Activated naive CD4-positive, alpha-beta T cell treated with anti-CD3 and anti-CD28 coated beads, Interleukin-2, amount 50 U/mL, for 16 hours (primary cell): ENCODE measurements around the gene RAC3.

Experiments
- DNase-seq: peaks from one replicate; pipeline ENCODE4 v3.0.0-alpha.2; 2020

The RAC3 gene

DNA sequence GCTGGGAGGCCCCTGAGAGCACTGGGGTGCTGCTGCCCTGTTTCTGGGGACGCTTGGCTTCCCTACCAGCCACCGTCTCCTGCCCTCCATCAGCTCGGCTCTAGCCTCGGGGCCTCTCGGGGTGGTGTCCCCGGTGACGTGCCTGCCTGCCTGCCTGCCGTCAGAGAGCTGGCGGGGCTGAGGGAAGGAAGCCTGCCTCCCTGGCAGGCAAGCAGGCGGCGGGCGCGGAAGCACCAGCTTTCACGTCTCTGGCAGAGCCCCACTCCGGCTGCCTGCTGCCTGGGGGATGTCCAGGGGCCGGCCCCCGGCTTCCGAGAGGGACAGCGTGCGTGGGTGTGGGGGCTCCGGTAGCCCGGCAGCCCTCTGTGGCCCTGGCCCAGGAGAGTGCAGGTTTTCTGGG is 18.1 kb upstream of the RAC3 start:
- no peak for DNase-seq

DNA sequence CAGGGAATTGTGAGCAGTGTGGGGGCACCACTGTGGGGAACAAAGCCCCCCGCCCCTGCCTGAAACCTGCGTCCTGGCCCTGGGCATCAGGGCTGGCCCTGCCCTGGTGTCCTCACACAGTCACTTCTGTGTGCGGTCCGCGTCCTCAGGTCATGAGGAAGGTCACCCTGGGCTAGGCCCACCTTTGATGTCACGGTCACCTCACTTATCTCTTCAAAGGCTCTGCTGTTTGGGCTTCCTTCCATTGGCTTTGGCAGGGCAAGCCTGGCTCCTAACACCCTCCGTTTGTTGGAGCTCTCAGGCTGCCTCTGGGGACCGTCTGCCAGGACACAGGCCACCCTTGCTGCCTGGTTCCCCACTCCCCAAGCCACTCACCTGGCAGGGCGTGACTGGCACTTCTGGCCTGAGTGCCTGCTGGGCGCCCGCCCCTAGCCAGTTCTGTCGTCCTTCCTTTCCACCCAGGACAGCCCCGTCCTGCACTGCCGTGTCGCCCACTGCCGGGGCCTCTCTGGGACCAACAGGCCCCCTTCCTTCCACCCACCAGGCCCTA is 17.6 kb upstream of the RAC3 start:
- DNase-seq = no peak

DNA sequence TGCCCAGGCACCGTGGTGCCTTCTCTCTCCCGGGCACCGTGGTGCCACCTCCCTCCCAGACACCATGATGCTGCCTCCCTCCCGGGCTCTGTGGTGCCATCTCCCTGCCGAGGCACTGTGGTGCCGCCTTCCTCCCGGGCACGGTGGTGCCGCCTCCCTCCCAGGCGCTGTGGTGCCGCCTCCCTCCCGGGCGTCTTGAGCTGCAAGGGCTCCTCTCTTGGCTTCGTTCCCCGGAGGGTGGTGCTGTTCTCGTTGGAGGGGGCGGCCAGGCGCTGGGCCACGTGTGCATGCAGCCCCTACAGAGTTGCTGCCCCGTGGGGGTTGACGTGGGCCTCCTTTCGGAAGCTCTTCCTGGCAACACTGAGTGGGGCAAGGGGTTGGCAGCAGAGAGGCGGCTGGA is 17.0 kb upstream of the RAC3 start:
- DNase-seq = no peak

DNA sequence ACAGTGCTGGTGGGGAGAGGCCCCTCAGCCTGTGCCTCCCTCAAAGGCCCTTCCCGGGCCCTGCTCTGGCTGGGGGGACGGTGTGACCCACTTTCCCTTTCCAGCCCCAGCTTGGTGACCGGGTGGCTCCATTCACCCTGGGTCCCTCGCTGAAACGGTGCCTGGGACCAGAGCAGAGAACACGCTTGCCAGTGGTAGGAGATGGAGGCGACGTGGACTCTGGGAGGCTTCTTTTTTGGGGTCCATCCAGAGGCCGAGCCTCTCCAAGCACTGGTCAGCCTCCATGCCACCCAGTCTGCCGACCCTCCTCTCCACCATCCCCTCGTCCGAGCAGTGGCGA is 16.5 kb upstream of the RAC3 start:
- DNase-seq = no peak

GRCh38 chr17:82015311-82015971 is 16.0 kb upstream of the RAC3 start:
- no peak for DNase-seq

DNA sequence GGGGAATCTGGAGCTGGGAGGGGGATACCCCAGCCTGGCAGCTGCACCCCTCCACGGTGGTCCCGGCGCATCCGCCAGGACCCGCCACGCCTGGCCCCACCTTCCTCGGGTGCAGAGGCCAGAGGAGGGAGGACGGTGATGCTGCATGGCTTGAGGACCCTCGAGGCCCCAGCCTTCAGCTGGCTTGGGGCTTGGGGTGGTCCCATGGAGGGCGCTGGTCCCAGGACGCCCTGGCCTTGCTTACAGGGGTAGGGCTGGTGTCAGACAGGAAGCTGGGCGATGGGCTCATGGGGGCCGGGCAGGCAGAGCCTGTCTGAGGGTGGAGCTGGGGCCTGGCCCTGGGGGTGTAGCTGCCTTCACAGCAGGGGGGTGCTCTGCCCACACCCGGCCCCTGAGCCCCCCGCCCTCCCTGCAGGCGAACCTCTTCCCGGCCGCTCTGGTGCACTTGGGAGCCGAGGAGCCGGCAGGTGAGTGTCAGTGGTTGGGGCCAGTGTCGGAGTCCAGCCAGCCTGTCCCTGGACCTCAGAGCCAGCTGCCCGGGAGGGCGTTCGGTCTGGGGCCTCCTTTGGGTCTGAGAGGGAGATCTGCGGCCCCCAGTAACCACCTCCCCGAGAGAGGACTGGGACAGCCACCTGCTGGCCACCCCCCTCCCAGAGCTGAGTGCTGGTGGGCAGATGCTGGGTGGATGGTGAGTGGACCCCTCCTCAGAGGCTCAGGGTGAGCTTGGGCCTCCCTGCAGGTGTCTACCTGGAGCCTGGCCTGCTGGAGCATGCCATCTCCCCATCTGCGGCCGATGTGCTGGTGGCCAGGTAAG is 15.2 kb upstream of the RAC3 start:
- no peak for DNase-seq

DNA sequence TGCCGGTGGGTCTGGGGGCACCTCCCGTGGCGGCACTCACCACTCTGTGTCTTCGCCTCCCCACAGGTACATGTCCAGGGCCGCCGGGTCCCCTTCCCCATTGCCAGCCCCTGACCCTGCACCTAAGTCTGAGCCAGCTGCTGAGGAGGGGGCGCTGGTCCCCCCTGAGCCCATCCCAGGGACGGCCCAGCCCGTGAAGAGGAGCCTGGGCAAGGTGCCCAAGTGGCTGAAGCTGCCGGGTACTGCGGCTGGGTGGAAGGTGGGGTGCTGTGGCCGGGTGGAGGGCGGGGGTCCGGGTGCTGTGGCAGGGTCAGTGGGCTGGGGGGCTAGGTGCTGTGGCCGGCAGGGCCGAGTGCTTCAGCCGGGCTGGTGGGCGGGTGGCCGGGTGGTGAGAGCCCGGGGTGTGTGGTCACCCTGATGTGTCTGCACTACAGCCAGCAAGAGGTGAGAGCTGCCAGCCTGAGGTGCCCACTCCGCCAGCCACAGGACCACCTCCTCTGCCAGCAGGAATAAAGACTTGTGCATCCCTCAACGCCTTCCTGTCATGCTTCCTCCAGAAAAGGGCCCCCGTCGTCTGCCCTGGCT is 14.5 kb upstream of the RAC3 start:
- DNase-seq = no peak

DNA sequence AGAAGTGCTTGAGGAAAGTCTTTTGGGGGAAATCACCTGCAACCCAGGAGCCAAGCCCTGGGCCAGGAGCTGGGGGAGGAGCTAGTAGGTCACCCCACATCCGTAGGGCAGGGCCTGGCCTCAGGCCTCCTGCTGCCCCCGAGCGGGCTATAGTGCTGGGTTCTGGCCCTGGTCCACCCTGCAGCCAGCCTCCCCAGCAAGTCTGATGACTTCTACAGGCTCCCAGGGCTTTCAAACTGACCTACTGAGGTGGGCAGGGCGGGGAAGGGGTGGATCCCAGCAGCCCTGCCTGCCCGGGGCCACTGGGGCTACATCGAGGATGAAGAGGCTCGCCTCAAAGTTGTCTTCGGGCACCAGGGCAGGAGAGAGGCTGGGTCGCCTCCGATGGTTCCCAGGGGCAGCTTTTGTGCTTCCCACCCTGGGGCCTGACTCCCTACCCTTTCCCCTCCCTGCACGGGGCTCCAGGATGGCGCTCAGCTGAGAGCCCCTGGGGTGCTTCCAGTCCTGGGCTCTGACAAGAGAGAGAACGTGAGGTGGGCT is 13.8 kb upstream of the RAC3 start:
- no peak for DNase-seq

DNA sequence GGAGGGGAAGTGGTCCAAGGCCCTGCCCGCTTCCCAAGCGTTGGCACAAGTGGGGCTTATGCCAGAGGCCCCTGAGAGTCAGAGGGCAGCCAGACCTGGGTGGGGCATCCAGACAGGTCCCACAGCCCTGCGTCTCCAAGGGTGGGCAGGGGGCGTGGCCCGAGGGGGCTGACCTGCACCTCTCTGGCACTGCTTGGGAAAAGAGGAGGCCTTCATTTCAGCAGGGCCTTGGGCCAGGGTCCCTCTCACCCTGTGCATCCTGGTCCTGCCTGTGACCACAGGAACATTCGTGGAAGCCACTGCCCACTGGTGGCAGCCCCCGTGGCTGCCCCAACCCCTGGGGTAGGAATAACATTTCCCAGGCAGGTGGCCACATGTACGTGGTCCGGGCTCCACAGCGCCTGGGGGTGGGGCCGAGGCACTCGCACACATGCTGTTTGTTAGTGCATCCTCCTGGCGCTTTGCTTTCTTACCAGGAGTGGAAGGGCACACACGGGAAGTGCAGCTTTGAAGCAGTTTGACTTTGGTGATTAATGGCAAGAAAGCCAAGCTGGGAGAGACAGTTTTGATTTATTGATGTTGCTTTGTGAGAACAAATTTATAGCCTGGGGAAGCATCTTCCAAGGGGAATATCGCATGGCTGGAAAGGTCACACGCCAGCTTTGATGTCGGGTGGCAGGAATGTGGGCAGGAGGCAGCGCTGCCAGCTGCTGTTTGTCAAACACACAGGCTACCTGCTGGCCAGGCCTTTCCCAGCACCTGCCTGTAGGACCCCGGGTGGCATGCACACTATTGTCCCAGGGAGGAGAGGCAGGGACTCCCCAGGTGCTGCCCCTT is 13.1 kb upstream of the RAC3 start:
- no peak for DNase-seq

DNA sequence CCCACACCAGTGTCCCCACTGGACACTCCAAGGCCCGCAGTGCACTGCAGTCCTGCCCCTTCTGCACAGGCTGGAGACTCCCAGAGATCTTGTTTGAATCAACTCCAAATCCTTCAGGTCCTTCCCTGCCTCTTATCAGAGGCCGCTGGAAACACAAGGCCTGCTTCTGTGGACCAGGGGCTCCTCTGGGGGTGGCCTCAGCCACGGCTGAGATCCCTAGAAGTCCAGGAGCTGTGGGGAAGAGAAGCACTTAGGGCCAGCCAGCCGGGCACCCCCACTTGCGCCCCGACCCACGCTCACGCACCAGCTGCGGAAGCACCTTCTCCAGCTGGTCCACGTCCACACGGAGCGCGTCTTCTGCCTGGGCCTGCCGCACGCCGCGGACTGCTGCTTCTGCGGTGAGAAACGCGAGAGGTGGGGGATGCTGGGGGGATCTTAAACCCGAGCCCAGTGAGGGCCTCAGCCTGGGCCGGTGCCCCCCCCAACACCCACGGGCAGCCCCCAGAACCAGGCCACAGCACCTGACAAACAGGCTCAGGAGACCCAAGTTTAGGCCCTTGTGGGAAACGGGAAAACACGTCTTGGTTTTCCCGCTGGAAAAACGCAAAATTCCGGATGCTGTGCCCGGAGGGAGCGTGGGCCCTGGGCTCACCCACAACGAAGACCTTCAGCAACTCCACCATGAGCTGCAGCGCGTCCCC is 12.3 kb upstream of the RAC3 start:
- DNase-seq = no peak

GRCh38 chr17:82019690-82020571 is 11.5 kb upstream of the RAC3 start:
- peak; percentile 69 for DNase-seq

DNA sequence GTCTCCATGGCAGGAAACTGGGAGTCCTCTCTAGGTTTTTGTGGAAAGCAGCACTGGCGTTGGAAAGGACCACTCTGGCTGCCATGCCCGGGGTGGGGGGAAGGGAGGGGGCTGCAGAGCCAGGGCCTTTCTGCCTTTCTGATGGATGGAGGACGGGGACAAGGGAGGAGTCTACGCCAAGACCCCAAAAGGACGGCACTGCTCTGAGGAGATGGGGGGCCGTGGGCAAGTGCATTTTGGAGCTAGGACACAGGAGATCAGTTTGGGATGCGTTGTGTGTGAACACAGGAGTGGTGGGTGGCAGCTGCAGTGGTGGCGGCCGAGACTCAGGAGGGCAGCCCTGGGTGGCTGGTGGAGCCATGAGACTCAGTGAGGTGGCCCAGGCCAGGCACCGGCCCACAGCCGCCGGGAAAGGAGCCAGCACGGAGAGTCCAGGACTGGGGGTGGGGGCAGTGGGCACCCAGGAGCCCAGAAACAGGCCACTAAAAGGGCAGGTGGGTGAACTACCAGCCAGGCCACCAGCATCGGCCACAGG is 10.8 kb upstream of the RAC3 start:
- no peak for DNase-seq

DNA sequence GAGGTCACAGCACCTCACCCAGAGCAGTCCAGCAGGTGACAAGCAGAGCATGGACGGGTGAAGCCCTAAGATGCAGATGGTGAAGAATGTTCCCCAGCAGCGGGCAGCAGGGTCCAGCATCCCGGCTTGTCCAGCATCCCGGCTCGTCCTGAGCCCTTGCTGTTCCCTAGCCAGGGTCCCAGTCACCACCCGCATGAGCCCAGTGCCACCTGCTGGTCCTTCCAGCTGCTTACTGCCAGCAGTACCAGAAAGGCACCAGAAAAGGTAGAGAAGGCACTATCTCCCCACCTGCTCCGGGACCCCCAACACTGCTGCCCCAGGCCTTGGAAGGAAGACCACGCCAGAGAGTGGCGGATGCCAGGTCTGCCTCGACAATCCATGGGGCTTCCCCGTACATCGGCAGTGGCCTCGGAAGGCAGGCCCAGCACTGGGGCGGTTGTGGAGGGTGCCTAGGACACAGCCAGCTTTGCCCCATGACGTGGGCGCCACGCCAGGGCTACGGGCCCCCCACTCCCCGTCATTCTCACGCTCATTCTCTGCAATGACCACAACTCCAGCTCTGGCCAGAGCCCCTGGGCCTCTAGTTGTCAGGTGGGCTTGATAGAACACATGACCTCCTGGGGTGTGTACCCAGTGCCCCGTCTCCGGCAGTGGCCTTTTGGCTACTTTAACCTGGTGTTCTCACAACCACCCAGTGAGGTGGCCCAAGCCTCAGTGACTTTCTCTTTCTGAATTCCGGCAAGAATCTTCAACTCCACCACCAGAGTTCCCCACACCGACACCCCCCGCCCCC is 10.2 kb upstream of the RAC3 start:
- DNase-seq = peak; percentile 60

DNA sequence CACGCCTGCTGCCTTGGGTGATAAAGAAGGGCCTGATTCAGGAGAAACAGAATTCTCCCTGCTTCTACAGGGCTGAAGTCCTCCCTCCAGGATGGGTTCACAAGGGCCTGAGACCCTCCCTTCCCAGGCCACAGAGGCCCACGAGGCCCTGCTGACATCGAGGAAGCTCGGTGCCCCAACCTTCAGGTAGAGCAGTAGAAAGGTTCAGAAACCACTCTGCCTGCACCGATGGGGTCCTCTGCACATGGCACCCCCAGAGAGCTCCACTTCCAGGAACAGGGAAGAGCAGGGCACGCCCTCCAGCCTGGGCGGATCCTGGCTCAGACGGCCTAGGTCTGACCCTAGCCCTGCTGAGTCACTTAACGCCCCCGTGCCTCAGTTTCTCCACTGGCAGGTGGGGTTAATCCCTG is 9.6 kb upstream of the RAC3 start:
- DNase-seq = no peak

- no peak for DNase-seq
These were observed 9.0 kb upstream of the RAC3 start, which contains the start of gene CENPX for GRCh38 chr17:82022310-82022980. Gene CENPX (minus strand): TSS chr17:82022878. CDS start chr17:82022861, 17 bp downstream.

DNA sequence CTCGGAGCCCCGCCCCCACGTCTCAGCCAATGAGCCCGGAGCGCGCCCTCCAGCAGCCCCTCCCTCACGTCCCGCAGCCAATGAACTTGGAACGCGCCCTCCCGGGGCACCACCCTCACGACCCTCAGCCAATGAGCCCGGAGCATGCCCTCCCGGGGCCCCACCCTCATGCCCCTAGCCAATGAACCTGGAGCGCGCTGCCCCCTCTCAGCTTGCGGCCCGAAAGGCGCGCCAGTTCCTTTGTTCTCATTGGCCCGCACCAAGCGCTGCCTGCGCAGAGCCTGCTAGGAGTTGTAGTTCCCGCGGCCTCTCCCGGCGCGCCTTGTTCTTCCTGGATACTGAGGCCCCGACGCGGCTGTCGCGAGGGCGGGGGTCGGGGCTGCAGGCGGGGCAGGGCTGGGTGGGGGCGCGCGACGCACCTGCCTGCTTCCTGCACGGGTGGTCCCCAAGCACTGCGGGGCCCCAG is 8.5 kb upstream of the RAC3 start, which contains the start of gene LRRC45:
Gene LRRC45, plus strand, starts transcription at position 325 of the 466 bp plus-strand sequence. CDS start 339 bp downstream, outside the sequence.
- peak; percentile 100 for DNase-seq

DNA sequence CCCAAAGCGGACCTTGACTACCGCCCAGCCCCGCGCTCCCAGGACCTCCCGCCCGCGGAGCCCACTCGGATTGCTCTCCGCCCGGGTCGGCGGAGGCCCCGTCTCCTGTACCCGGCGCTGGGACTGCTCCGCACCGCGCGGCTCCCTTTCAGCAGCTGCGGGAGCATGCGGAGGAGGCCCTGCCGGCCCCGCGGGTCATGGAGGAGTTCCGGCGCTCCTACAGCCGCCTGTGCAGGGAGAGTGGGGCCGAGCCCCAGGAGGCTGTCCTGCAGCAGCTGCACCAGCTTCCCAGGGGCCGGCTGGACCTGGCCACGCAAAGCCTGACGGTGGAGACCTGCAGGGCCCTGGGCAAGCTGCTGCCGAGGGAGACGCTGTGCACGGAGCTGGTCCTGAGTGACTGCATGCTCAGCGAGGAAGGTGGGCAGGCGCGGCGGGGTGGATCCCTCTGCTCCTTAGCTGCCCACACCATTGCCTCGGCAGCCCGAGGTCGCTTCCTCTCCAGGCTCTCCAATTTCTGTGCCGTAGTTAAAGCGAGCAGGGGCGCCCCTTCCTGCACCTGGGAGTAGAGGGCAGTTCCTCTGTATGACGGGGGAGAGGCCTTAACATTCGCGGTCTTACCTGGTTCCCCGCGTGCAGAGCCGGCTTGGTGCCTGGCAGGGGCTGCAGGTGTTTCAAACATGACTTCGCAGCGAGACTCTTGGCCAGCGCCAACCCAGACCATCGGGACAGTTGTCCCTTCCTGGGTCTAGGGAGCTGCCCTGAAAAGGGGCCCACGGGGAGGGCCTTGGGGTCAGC is 7.8 kb upstream of the RAC3 start:
- DNase-seq = peak; percentile 31

DNA sequence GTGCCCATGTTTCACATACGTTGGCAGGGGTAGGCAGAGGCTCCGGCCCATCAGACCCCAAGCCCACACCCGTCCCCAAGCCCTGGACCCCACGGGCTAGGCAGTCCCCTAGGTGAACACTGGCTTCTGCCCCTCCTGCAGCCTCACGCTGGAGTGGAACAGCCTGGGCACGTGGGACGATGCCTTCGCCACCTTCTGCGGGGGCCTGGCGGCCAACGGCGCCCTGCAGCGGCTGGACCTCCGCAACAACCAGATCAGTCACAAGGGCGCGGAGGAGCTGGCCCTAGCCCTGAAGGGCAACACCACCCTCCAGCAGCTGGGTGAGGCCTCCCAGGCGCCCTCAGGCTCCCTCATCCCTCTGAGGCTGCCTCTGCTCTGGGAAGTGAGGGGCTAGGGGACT is 6.6 kb upstream of the RAC3 start:
- no peak for DNase-seq
